ENCODE data around the gene RANBP3L.
"Not testable (repeated sequence)": the region's sequence is repeated elsewhere in the genome, so short reads cannot be mapped to it uniquely, and the experiment has no call there.

The RANBP3L gene

GRCh38 chr5:36209664-36210063 is 92.0 kb downstream of the RANBP3L start:
- DNase-seq: no peak

- no peak for DNase-seq
These were observed 92.9 kb downstream of the RANBP3L start for GRCh38 chr5:36208786-36209185.

- DNase-seq: no peak
These were observed 94.8 kb downstream of the RANBP3L start for GRCh38 chr5:36206913-36207312.

GRCh38 chr5:36205329-36205728 is 96.4 kb downstream of the RANBP3L start:
- no peak for DNase-seq

GRCh38 chr5:36202521-36202961 is 99.2 kb downstream of the RANBP3L start:
- no peak for DNase-seq

- DNase-seq: no peak
These were observed 101.2 kb downstream of the RANBP3L start for GRCh38 chr5:36200513-36200912.

- DNase-seq: no peak
These were observed 102.1 kb downstream of the RANBP3L start for GRCh38 chr5:36199620-36200019.

- not testable (repeated sequence) for DNase-seq
These were observed 102.9 kb downstream of the RANBP3L start for GRCh38 chr5:36198783-36199182.
